Measurements from ENCODE around the gene CUX1.

The CUX1 gene

DNA sequence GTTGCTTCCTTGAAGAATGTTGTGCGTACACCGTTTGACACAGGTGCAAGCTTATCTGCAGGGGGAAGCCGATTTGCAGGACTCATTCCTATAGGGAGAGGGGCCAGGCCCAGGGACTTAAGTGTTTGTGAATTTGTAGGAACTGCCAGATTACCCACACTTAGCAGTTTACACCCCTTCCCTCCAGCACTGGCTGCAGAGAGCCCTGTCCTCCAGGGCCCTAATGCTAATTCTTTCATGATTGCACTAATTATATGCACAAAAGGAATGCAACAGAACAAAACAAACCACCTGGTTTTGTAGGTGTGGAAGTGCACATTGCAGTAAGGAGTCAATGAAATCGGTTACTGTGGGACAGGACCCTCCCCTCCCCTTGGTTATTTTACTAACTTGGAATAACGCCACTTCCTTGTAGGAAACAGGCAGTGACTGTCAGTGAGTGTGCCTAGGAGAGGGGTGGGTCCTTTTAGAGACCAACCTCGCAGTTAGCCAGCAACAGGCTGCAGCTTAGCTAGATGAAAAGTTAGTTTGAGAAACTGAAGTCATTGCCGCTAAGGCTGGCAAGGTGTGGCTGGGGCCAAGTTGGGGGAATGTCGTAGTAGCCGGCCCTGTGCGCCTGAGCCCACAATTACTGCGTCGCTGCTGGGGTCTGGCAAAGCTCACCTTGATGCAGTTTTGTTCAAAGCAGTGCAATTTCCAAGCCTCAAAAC is 60.6 kb downstream of the CUX1 start:
- Histone ChIP-seq H3F3A (ENCODE audit: insufficient read depth, low read length) (no peaks in the 10 kb centered on the region), H3K9ac (ENCODE audit: low read length) (no peak overlapping the region), H3K27me3 (replicated peaks; ENCODE audit: insufficient read depth, low read length) (no peaks in the 10 kb centered on the region), H3K4me1 (ENCODE audit: low read length) (no peaks in the 10 kb centered on the region), H3K4me2 (ENCODE audit: low read depth, low read length) (no peak overlapping the region), H3K27ac (ENCODE audit: low read length) (no peak overlapping the region), H4K20me1 (ENCODE audit: insufficient read depth, low read length) (no peaks in the 10 kb centered on the region; the same call in 1 of the 2 replicates), H2AFZ (ENCODE audit: low read length) (no peak overlapping the region), H3K9me2 (replicated peaks; ENCODE audit: insufficient read depth, low read length) (no peaks in the 10 kb centered on the region), H3K9me3 (replicated peaks; ENCODE audit: insufficient read depth, low read length) (no peaks in the 10 kb centered on the region), H3K36me3 (replicated peaks; ENCODE audit: insufficient read depth, low read length) (no peaks in the 10 kb centered on the region), H3K4me3 (ENCODE audit: low read length) (no peak overlapping the region), H3K79me2 (ENCODE audit: low read length) (peaks cover 94% of the 10 kb centered on the region)
- TF ChIP-seq EZH2phosphoT487 (IDR thresholded peaks at IDR 0.05; ENCODE audit: low read length) (no peak), EZH2 (optimal IDR thresholded peaks at IDR 0.05; ENCODE audit: low read depth, low read length) (no peak)
- TF ChIP-seq, protein P1, sequence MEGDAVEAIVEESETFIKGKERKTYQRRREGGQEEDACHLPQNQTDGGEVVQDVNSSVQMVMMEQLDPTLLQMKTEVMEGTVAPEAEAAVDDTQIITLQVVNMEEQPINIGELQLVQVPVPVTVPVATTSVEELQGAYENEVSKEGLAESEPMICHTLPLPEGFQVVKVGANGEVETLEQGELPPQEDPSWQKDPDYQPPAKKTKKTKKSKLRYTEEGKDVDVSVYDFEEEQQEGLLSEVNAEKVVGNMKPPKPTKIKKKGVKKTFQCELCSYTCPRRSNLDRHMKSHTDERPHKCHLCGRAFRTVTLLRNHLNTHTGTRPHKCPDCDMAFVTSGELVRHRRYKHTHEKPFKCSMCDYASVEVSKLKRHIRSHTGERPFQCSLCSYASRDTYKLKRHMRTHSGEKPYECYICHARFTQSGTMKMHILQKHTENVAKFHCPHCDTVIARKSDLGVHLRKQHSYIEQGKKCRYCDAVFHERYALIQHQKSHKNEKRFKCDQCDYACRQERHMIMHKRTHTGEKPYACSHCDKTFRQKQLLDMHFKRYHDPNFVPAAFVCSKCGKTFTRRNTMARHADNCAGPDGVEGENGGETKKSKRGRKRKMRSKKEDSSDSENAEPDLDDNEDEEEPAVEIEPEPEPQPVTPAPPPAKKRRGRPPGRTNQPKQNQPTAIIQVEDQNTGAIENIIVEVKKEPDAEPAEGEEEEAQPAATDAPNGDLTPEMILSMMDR (IDR thresholded peaks at IDR 0.05; ENCODE audit: low read length): no peak
- DNase-seq: no peak

DNA sequence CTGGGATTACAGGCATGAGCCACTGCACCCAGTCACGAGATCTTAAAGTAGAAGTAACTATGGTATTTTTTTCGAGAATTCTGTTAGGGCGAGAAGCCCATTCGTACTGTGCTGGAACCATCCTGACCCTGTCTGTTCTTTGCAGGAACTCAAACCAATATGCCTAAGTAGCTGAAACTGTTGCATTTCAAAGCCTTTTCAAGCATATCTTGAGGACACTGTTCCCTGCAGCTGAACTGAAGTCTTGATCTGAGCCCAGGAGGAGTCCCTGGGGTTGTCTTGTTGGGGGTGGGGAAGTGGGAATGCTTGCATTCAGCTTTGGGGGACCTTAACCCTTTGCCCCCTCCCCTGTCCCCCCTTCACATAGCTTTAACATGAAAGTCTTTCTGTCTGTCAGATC is 61.5 kb downstream of the CUX1 start:
- H3K27ac ChIP-seq (ENCODE audit: low read length): no peak overlapping the region
- H3K4me2 ChIP-seq (ENCODE audit: low read depth, low read length): no peak overlapping the region
- no peak overlapping the region for H3K4me3 ChIP-seq (ENCODE audit: low read length)
- peaks cover 93% of the 10 kb centered on the region for H3K79me2 ChIP-seq (ENCODE audit: low read length)
- no peaks in the 10 kb centered on the region for H3F3A ChIP-seq (ENCODE audit: insufficient read depth, low read length)
- H3K9me2 ChIP-seq (replicated peaks; ENCODE audit: insufficient read depth, low read length): no peaks in the 10 kb centered on the region
- no peaks in the 10 kb centered on the region for H3K36me3 ChIP-seq (replicated peaks; ENCODE audit: insufficient read depth, low read length)
- TF ChIP-seq EZH2phosphoT487 (IDR thresholded peaks at IDR 0.05; ENCODE audit: low read length) (no peak), EZH2 (optimal IDR thresholded peaks at IDR 0.05; ENCODE audit: low read depth, low read length) (no peak)
- TF ChIP-seq, protein P1 (IDR thresholded peaks at IDR 0.05; ENCODE audit: low read length): no peak
- H3K4me1 ChIP-seq (ENCODE audit: low read length): peaks cover 2% of the 10 kb centered on the region
- no peak overlapping the region for H3K9ac ChIP-seq (ENCODE audit: low read length)
- no peak overlapping the region for H2AFZ ChIP-seq (ENCODE audit: low read length)
- no peaks in the 10 kb centered on the region; the same call in 1 of the 2 replicates for H4K20me1 ChIP-seq (ENCODE audit: insufficient read depth, low read length)
- no peaks in the 10 kb centered on the region for H3K9me3 ChIP-seq (replicated peaks; ENCODE audit: insufficient read depth, low read length)
- DNase-seq: no peak
- no peaks in the 10 kb centered on the region for H3K27me3 ChIP-seq (replicated peaks; ENCODE audit: insufficient read depth, low read length)

DNA sequence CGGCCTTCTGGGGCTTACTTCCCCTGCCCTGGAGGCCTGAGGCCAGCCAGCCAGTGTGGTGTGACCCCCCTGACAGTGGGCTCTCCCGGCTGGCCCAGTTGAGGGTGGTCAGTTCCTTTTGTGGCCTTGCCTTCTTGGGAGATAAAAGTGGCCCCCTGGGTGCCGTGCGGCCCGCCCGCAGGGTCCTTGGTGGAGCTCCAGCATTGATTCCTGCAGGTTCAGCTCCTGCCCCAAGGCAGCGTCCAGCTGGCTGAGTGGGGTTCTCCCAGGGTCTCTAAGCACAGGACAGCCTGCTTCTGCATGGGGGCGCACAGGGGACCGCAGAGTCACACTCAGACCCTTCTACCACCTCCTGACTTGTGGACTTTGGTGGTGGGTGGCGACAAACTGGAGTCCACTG is 62.1 kb downstream of the CUX1 start:
- TF ChIP-seq, protein P1 (IDR thresholded peaks at IDR 0.05; ENCODE audit: low read length): no peak
- TF ChIP-seq EZH2phosphoT487 (IDR thresholded peaks at IDR 0.05; ENCODE audit: low read length) (no peak), EZH2 (optimal IDR thresholded peaks at IDR 0.05; ENCODE audit: low read depth, low read length) (no peak)
- no peak overlapping the region for H3K27ac ChIP-seq (ENCODE audit: low read length)
- no peaks in the 10 kb centered on the region for H3K9me3 ChIP-seq (replicated peaks; ENCODE audit: insufficient read depth, low read length)
- H3K36me3 ChIP-seq (replicated peaks; ENCODE audit: insufficient read depth, low read length): no peaks in the 10 kb centered on the region
- H3K9ac ChIP-seq (ENCODE audit: low read length): no peak overlapping the region
- H4K20me1 ChIP-seq (ENCODE audit: insufficient read depth, low read length): no peaks in the 10 kb centered on the region; the same call in 1 of the 2 replicates
- peaks cover 4% of the 10 kb centered on the region; the same call in 1 of the 2 replicates for H3F3A ChIP-seq (ENCODE audit: insufficient read depth, low read length)
- DNase-seq: no peak
- peaks cover 93% of the 10 kb centered on the region for H3K79me2 ChIP-seq (ENCODE audit: low read length)
- H2AFZ ChIP-seq (ENCODE audit: low read length): no peak overlapping the region
- H3K9me2 ChIP-seq (replicated peaks; ENCODE audit: insufficient read depth, low read length): no peaks in the 10 kb centered on the region
- H3K4me3 ChIP-seq (ENCODE audit: low read length): no peak overlapping the region
- H3K27me3 ChIP-seq (replicated peaks; ENCODE audit: insufficient read depth, low read length): no peaks in the 10 kb centered on the region
- peaks cover 8% of the 10 kb centered on the region for H3K4me1 ChIP-seq (ENCODE audit: low read length)
- H3K4me2 ChIP-seq (ENCODE audit: low read depth, low read length): no peak overlapping the region

Measured in MM.1S (cell line).